ENCODE results near the gene GPRC5C. TPM values are rescaled to one million over a fixed set of nuclear protein-coding genes. Genes with fewer than 3 reads are reported as not detected.

The GPRC5C gene
- total RNA-seq, 1 experiment from 2014 or later = 15.5 TPM

GRCh38 chr17:74493331-74493833, 61.5 kb downstream of the GPRC5C start:
- no peak overlapping the region for H2AFZ ChIP-seq (ENCODE audit: low read length)
- no peak overlapping the region for H2BK20ac ChIP-seq (ENCODE audit: low read depth, low read length, poor library complexity, severe bottlenecking)
- H3K79me2 ChIP-seq (ENCODE audit: insufficient read depth, low read length) = no peaks in the 10 kb centered on the region
- no peaks in the 10 kb centered on the region for H3K4me1 ChIP-seq (ENCODE audit: insufficient read depth, low read length)
- H2BK120ac ChIP-seq (ENCODE audit: low read depth, low read length, poor library complexity, severe bottlenecking) = no peak overlapping the region
- H3K4me3 Mint-ChIP-seq = no peak overlapping the region; a peak in 1 of 5 replicates
- H2BK12ac ChIP-seq (ENCODE audit: insufficient read length, low read depth, low read length) = no peak overlapping the region
- H3K14ac ChIP-seq (ENCODE audit: insufficient read depth, low read length) = no peak overlapping the region
- H2BK15ac ChIP-seq (ENCODE audit: low read depth, low read length) = no peak overlapping the region
- H4K5ac ChIP-seq (ENCODE audit: insufficient read length, low read depth, low read length) = no peak overlapping the region
- no peak overlapping the region for H2BK5ac ChIP-seq (ENCODE audit: insufficient read length, low read length)
- DNase-seq = peak; percentile 89
- no peak overlapping the region for H3K4me2 ChIP-seq (ENCODE audit: insufficient read depth, insufficient read length, low read length)
- no peaks in the 10 kb centered on the region for H3K9me3 ChIP-seq (ENCODE audit: control insufficient read depth, low read depth, low read length)
- H3K23ac ChIP-seq (ENCODE audit: insufficient read length, low read depth, low read length) = no peak overlapping the region
- no peak overlapping the region for H3K4ac ChIP-seq (ENCODE audit: low read depth, low read length)
- H3K56ac ChIP-seq (ENCODE audit: insufficient read length, low read depth, low read length) = no peak overlapping the region
- H3K79me1 ChIP-seq (ENCODE audit: insufficient read depth, low read depth, low read length, poor library complexity, severe bottlenecking) = no peaks in the 10 kb centered on the region
- TF ChIP-seq CTCF (conservative IDR thresholded peaks at IDR 0.05) = peak; percentile 94
- no peak overlapping the region for H4K91ac ChIP-seq (ENCODE audit: insufficient read length, low read depth, low read length)
- H3K9ac ChIP-seq (ENCODE audit: extremely low read depth, insufficient read length, low read length) = no peak overlapping the region
- no peak overlapping the region for H3T11ph ChIP-seq (ENCODE audit: low read length)
- H3K27me3 ChIP-seq (ENCODE audit: insufficient read depth, low read length) = no peaks in the 10 kb centered on the region
- peaks cover 9 to 10% of the 10 kb centered on the region in 2 experiments for H3K9me3 Mint-ChIP-seq
- H4K20me1 ChIP-seq (ENCODE audit: control insufficient read depth, insufficient read depth, insufficient read length) = no peaks in the 10 kb centered on the region
- no peak overlapping the region for H2AK5ac ChIP-seq (ENCODE audit: insufficient read length, low read length)
- WGBS (ENCODE audit: extremely low coverage, insufficient read length, low lambda C conversion rate) = no CpG with 5 or more reads among the region's 11 CpGs
- H3K27ac Mint-ChIP-seq = no peak overlapping the region
- H3K18ac ChIP-seq (ENCODE audit: insufficient read length, low read depth, low read length) = no peak overlapping the region
- peaks cover 2 to 7% of the 10 kb centered on the region in 2 experiments for H3K4me1 Mint-ChIP-seq
- H4K8ac ChIP-seq (replicated peaks; ENCODE audit: insufficient read length, low read depth, low read length) = no peak overlapping the region
- H3K27ac ChIP-seq (ENCODE audit: insufficient read length, low read depth, low read length) = no peak overlapping the region
- H3K36me3 Mint-ChIP-seq (ENCODE audit: insufficient read depth in 1 of 3, low read depth in 3 of 3) = peaks cover 0 to 9% (median 3%) of the 10 kb centered on the region in 3 experiments; a peak in 3 of 7 replicates
- no peaks in the 10 kb centered on the region for H3K23me2 ChIP-seq (ENCODE audit: insufficient read length, low read depth, low read length, poor library complexity, severe bottlenecking)
- H3K27me3 Mint-ChIP-seq (ENCODE audit: low read depth) = peaks cover 20% of the 10 kb centered on the region

Other genes with a start within 250 kb of the GPRC5C start
- gene RPL38, start 228.4 kb upstream of the GPRC5C start, total RNA-seq (2021) = 1,354 and 1,358 TPM in 2 replicates
- gene TTYH2, start 218.5 kb upstream of the GPRC5C start, total RNA-seq (2021) = 1.6 and 3.2 TPM in 2 replicates
- not detected in 2 replicates for gene DNAI2, start 157.9 kb upstream of the GPRC5C start, total RNA-seq (2021)
- gene KIF19, start 105.9 kb upstream of the GPRC5C start, total RNA-seq (2021) = 0.13 and 0.18 TPM in 2 replicates
- 0.31 and 0.33 TPM in 2 replicates for gene BTBD17, start 70.2 kb upstream of the GPRC5C start, total RNA-seq (2021)
- 0.33 TPM in 1 of 2 replicates, not detected in the other for gene GPR142, start 64.6 kb upstream of the GPRC5C start, total RNA-seq (2021)
- not detected in 2 replicates for gene CD300A, start 34.5 kb downstream of the GPRC5C start, total RNA-seq (2021)
- gene CD300LB, start 99.4 kb downstream of the GPRC5C start, total RNA-seq (2021) = not detected in 2 replicates
- gene CD300C, start 114.0 kb downstream of the GPRC5C start, total RNA-seq (2021) = not detected in 2 replicates
- not detected in 2 replicates for gene CD300H, start 135.4 kb downstream of the GPRC5C start, total RNA-seq (2021)
- gene CD300LD, start 160.2 kb downstream of the GPRC5C start, total RNA-seq (2021) = not detected in 2 replicates
- gene CD300E, start 191.7 kb downstream of the GPRC5C start, total RNA-seq (2021) = not detected in 2 replicates

Data from H9 (cell line).